CD4-positive, alpha-beta T cell treated with Interleukin-15 for 4 hours (primary cell): ENCODE results near the gene ZBTB7C.

Source experiments
- DNase-seq: peaks from one replicate; pipeline ENCODE4 v3.0.0-alpha.2; 2020; ENCODE audit warnings: low spot score

ZBTB7C gene

GRCh38 chr18:48390641-48391040, 18.5 kb downstream of the ZBTB7C start:
- no peak for DNase-seq

- DNase-seq, result no peak
Measured at GRCh38 chr18:48388478-48388877, 20.7 kb downstream of the ZBTB7C start.

GRCh38 chr18:48387300-48387699, 21.9 kb downstream of the ZBTB7C start:
- no peak for DNase-seq

GRCh38 chr18:48385596-48385995, 23.6 kb downstream of the ZBTB7C start:
- no peak for DNase-seq

- no peak for DNase-seq
Measured at GRCh38 chr18:48376934-48377333, 32.2 kb downstream of the ZBTB7C start.

GRCh38 chr18:48376406-48376805, 32.8 kb downstream of the ZBTB7C start:
- no peak for DNase-seq

- no peak for DNase-seq
Measured at GRCh38 chr18:48375150-48375800, 33.9 kb downstream of the ZBTB7C start.

GRCh38 chr18:48374423-48375149, 34.6 kb downstream of the ZBTB7C start:
- no peak for DNase-seq

- no peak for DNase-seq
Measured at GRCh38 chr18:48371854-48372602, 37.2 kb downstream of the ZBTB7C start.

- DNase-seq, result no peak
Measured at GRCh38 chr18:48367557-48367956, 41.6 kb downstream of the ZBTB7C start.

GRCh38 chr18:48365965-48366364, 43.2 kb downstream of the ZBTB7C start:
- no peak for DNase-seq

- no peak for DNase-seq
Measured at GRCh38 chr18:48364146-48364545, 45.0 kb downstream of the ZBTB7C start.

- DNase-seq, result no peak
Measured at GRCh38 chr18:48363175-48363574, 46.0 kb downstream of the ZBTB7C start.

- no peak for DNase-seq
Measured at GRCh38 chr18:48361801-48362200, 47.4 kb downstream of the ZBTB7C start.

- no peak for DNase-seq
Measured at GRCh38 chr18:48360376-48361021, 48.7 kb downstream of the ZBTB7C start.

- no peak for DNase-seq
Measured at GRCh38 chr18:48359626-48360025, 49.6 kb downstream of the ZBTB7C start.

GRCh38 chr18:48358868-48359267, 50.3 kb downstream of the ZBTB7C start:
- DNase-seq, result no peak

GRCh38 chr18:48356909-48357631, 52.1 kb downstream of the ZBTB7C start:
- DNase-seq, result no peak

GRCh38 chr18:48356151-48356745, 52.9 kb downstream of the ZBTB7C start:
- DNase-seq, result no peak

GRCh38 chr18:48355276-48356115, 53.7 kb downstream of the ZBTB7C start:
- DNase-seq, result no peak
